Uterus (tissue), 2 donors: Measurements from ENCODE around the gene NR2F6.

Experiments
- POLR2A ChIP-seq, 2 donors: fragments of 450-650 bp; IDR thresholded peaks; one replicate each; pipeline ENCODE4 v1.6.1; 2016; ENCODE audit warnings: antibody characterized with exemption in 2 of 2, mild to moderate bottlenecking in 1 of 2, moderate library complexity in 1 of 2
- TF ChIP-seq, protein P1 (sequence below), 4 experiments: fragments of 200-600 bp in 2 of 4; fragments of 450-650 bp in 2 of 4; sonication (generic) in 2 of 4; IDR thresholded peaks; one replicate each; pipeline ENCODE4 v1.5.1; 2016 to 2019; ENCODE audit warnings: antibody characterized with exemption in 4 of 4, mild to moderate bottlenecking in 2 of 4, moderate library complexity in 1 of 4

- TF ChIP-seq POLR2A (IDR thresholded peaks at IDR 0.05), result no peak
- TF ChIP-seq, protein P1, sequence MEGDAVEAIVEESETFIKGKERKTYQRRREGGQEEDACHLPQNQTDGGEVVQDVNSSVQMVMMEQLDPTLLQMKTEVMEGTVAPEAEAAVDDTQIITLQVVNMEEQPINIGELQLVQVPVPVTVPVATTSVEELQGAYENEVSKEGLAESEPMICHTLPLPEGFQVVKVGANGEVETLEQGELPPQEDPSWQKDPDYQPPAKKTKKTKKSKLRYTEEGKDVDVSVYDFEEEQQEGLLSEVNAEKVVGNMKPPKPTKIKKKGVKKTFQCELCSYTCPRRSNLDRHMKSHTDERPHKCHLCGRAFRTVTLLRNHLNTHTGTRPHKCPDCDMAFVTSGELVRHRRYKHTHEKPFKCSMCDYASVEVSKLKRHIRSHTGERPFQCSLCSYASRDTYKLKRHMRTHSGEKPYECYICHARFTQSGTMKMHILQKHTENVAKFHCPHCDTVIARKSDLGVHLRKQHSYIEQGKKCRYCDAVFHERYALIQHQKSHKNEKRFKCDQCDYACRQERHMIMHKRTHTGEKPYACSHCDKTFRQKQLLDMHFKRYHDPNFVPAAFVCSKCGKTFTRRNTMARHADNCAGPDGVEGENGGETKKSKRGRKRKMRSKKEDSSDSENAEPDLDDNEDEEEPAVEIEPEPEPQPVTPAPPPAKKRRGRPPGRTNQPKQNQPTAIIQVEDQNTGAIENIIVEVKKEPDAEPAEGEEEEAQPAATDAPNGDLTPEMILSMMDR (IDR thresholded peaks at IDR 0.05), result no peak
Observed at GRCh38 chr19:17262557-17262956, 16.8 kb upstream of the NR2F6 start.
